ENCODE results near the gene AMD1. TPM values are rescaled to one million over a fixed set of nuclear protein-coding genes. Genes with fewer than 3 reads are reported as not detected.
"Not testable (repeated sequence)": the region's sequence is repeated elsewhere in the genome, so short reads cannot be mapped to it uniquely, and the experiment has no call there.

AMD1 gene
- total RNA-seq, 1 experiment from 2014 or later = 87.6 TPM

- DNase-seq (ENCODE audit: low spot score) = no peak
- Histone ChIP-seq H3K4me1 (ENCODE audit: insufficient read depth, low read length, poor library complexity, severe bottlenecking) (no peaks in the 10 kb centered on the region), H3K27ac (ENCODE audit: low read depth, low read length, poor library complexity, severe bottlenecking) (no peak overlapping the region), H3K36me3 (ENCODE audit: insufficient read depth, low read length, poor library complexity, severe bottlenecking) (peaks cover 3% of the 10 kb centered on the region), H3K9me3 (ENCODE audit: low read depth, low read length, poor library complexity, severe bottlenecking) (peaks cover 3% of the 10 kb centered on the region), H3K4me3 (ENCODE audit: low read depth, low read length, poor library complexity, severe bottlenecking) (no peak overlapping the region), H3K27me3 (replicated peaks; ENCODE audit: insufficient read depth, low read depth, low read length, poor library complexity) (no peaks in the 10 kb centered on the region)
- no TSS peak for BruUV-seq (replicated peaks)
- TF ChIP-seq CTCF (conservative IDR thresholded peaks at IDR 0.05; ENCODE audit: low read depth, low read length) (no peak), EZH2 (IDR thresholded peaks at IDR 0.05; ENCODE audit: borderline replicate concordance, low read depth, low read length, poor library complexity, severe bottlenecking) (no peak)
- intact Hi-C loops (cut with micrococcal nuclease; ENCODE audit: unreplicated experiment) = no loop called here
- POLR2A ChIA-PET (ENCODE audit: low non-redundant PET) = no interaction called here
- CTCF ChIA-PET = no interaction called here
These were observed 27.5 kb downstream of the AMD1 start for GRCh38 chr6:110902091-110902490.

- H3K27me3 ChIP-seq (replicated peaks; ENCODE audit: insufficient read depth, low read depth, low read length, poor library complexity); CTCF ChIA-PET; H3K27ac ChIP-seq (ENCODE audit: low read depth, low read length, poor library complexity, severe bottlenecking); H3K9me3 ChIP-seq (ENCODE audit: low read depth, low read length, poor library complexity, severe bottlenecking); H3K4me1 ChIP-seq (ENCODE audit: insufficient read depth, low read length, poor library complexity, severe bottlenecking); DNase-seq (ENCODE audit: low spot score); intact Hi-C loops (cut with micrococcal nuclease; ENCODE audit: unreplicated experiment); H3K4me3 ChIP-seq (ENCODE audit: low read depth, low read length, poor library complexity, severe bottlenecking); H3K36me3 ChIP-seq (ENCODE audit: insufficient read depth, low read length, poor library complexity, severe bottlenecking); BruUV-seq (replicated peaks); POLR2A ChIA-PET (ENCODE audit: low non-redundant PET): not testable (repeated sequence)
These were observed 31.7 kb downstream of the AMD1 start for GRCh38 chr6:110906273-110906672.

- no TSS peak for BruUV-seq (replicated peaks)
- ChIA-PET POLR2A (ENCODE audit: low non-redundant PET) (interaction anchor here (0.7 kb wide), 1 partner anchor 447 kb away, joined by 3 read pairs; no protein-coding TSS in a partner anchor), CTCF (no interaction called here)
- TF ChIP-seq CTCF (conservative IDR thresholded peaks at IDR 0.05; ENCODE audit: low read depth, low read length) = no peak
- no peak for TF ChIP-seq EZH2 (IDR thresholded peaks at IDR 0.05; ENCODE audit: borderline replicate concordance, low read depth, low read length, poor library complexity, severe bottlenecking)
- Histone ChIP-seq H3K9me3 (ENCODE audit: low read depth, low read length, poor library complexity, severe bottlenecking) (no peaks in the 10 kb centered on the region), H3K27ac (ENCODE audit: low read depth, low read length, poor library complexity, severe bottlenecking) (no peak overlapping the region), H3K36me3 (ENCODE audit: insufficient read depth, low read length, poor library complexity, severe bottlenecking) (no peaks in the 10 kb centered on the region), H3K27me3 (replicated peaks; ENCODE audit: insufficient read depth, low read depth, low read length, poor library complexity) (no peaks in the 10 kb centered on the region), H3K4me1 (ENCODE audit: insufficient read depth, low read length, poor library complexity, severe bottlenecking) (no peaks in the 10 kb centered on the region), H3K4me3 (ENCODE audit: low read depth, low read length, poor library complexity, severe bottlenecking) (no peak overlapping the region)
- DNase-seq (ENCODE audit: low spot score) = no peak
- intact Hi-C loops (cut with micrococcal nuclease; ENCODE audit: unreplicated experiment) = no loop called here
These were observed 56.2 kb downstream of the AMD1 start for GRCh38 chr6:110930781-110931180.

- Histone ChIP-seq H3K27ac (ENCODE audit: low read depth, low read length, poor library complexity, severe bottlenecking) (no peak overlapping the region), H3K36me3 (ENCODE audit: insufficient read depth, low read length, poor library complexity, severe bottlenecking) (no peaks in the 10 kb centered on the region), H3K4me1 (ENCODE audit: insufficient read depth, low read length, poor library complexity, severe bottlenecking) (no peaks in the 10 kb centered on the region), H3K4me3 (ENCODE audit: low read depth, low read length, poor library complexity, severe bottlenecking) (no peak overlapping the region), H3K27me3 (replicated peaks; ENCODE audit: insufficient read depth, low read depth, low read length, poor library complexity) (no peaks in the 10 kb centered on the region), H3K9me3 (ENCODE audit: low read depth, low read length, poor library complexity, severe bottlenecking) (no peaks in the 10 kb centered on the region)
- CTCF ChIA-PET = interaction anchor here (0.6 kb wide), 1 partner anchor 9 kb away, joined by 3 read pairs; no protein-coding TSS in a partner anchor
- TF ChIP-seq EZH2 (IDR thresholded peaks at IDR 0.05; ENCODE audit: borderline replicate concordance, low read depth, low read length, poor library complexity, severe bottlenecking) (no peak), CTCF (conservative IDR thresholded peaks at IDR 0.05; ENCODE audit: low read depth, low read length) (no peak)
- no TSS peak for BruUV-seq (replicated peaks)
- no peak for DNase-seq (ENCODE audit: low spot score)
- POLR2A ChIA-PET (ENCODE audit: low non-redundant PET) = no interaction called here
- intact Hi-C loops (cut with micrococcal nuclease; ENCODE audit: unreplicated experiment) = no loop called here
These were observed 59.3 kb downstream of the AMD1 start for GRCh38 chr6:110933912-110934311.
